ENCODE data around the gene TBL2.
"Not testable (repeated sequence)": the region's sequence is repeated elsewhere in the genome, so short reads cannot be mapped to it uniquely, and the experiment has no call there.

The TBL2 gene

GRCh38 chr7:73569042-73569608, 9.3 kb downstream of the TBL2 start:
- DNase-seq, result no peak

GRCh38 chr7:73567846-73568685, 10.3 kb downstream of the TBL2 start:
- DNase-seq, result no peak

- DNase-seq, result no peak
Measured at GRCh38 chr7:73567140-73567539, 11.2 kb downstream of the TBL2 start.

GRCh38 chr7:73566431-73566830, 11.9 kb downstream of the TBL2 start:
- DNase-seq, result not testable (repeated sequence)

GRCh38 chr7:73565675-73566340, 12.6 kb downstream of the TBL2 start:
- no peak for DNase-seq

- DNase-seq, result no peak
Measured at GRCh38 chr7:73560109-73560835, 18.1 kb downstream of the TBL2 start.

- DNase-seq, result peak; percentile 65
Measured at GRCh38 chr7:73557397-73558257, 20.8 kb downstream of the TBL2 start, which contains the start of gene BCL7B. Gene BCL7B (minus strand): TSS chr7:73557690. CDS start chr7:73557578, 112 bp downstream.

GRCh38 chr7:73557108-73557396, 21.3 kb downstream of the TBL2 start:
- DNase-seq, result peak; percentile 84

- no peak for DNase-seq
Measured at GRCh38 chr7:73556208-73557107, 21.9 kb downstream of the TBL2 start.

- no peak for DNase-seq
Measured at GRCh38 chr7:73555411-73555982, 22.9 kb downstream of the TBL2 start.

GRCh38 chr7:73550093-73550492, 28.3 kb downstream of the TBL2 start:
- not testable (repeated sequence) for DNase-seq

- DNase-seq, result no peak
Measured at GRCh38 chr7:73549176-73549575, 29.2 kb downstream of the TBL2 start.

GRCh38 chr7:73547841-73548240, 30.5 kb downstream of the TBL2 start:
- DNase-seq, result no peak

- DNase-seq, result no peak
Measured at GRCh38 chr7:73544678-73545077, 33.7 kb downstream of the TBL2 start.

GRCh38 chr7:73541722-73542121, 36.7 kb downstream of the TBL2 start:
- DNase-seq, result no peak

- DNase-seq, result no peak
Measured at GRCh38 chr7:73539709-73540108, 38.7 kb downstream of the TBL2 start.

- DNase-seq, result not testable (repeated sequence)
Measured at GRCh38 chr7:73538510-73538909, 39.9 kb downstream of the TBL2 start.

- no peak for DNase-seq
Measured at GRCh38 chr7:73537051-73537450, 41.3 kb downstream of the TBL2 start.

- DNase-seq, result no peak
Measured at GRCh38 chr7:73536479-73536878, 41.9 kb downstream of the TBL2 start.

- DNase-seq, result not testable (repeated sequence)
Measured at GRCh38 chr7:73535918-73536317, 42.5 kb downstream of the TBL2 start.

GRCh38 chr7:73533742-73534141, 44.6 kb downstream of the TBL2 start:
- DNase-seq, result no peak

Measured in effector CD4-positive, alpha-beta T cell (primary cell).